ENCODE data around the gene CHCHD3.

The CHCHD3 gene

GRCh38 chr7:133007961-133008360, 73.9 kb downstream of the CHCHD3 start:
- no peak for DNase-seq (ENCODE audit: extremely low read depth, low read depth)
- TF ChIP-seq, protein P1, sequence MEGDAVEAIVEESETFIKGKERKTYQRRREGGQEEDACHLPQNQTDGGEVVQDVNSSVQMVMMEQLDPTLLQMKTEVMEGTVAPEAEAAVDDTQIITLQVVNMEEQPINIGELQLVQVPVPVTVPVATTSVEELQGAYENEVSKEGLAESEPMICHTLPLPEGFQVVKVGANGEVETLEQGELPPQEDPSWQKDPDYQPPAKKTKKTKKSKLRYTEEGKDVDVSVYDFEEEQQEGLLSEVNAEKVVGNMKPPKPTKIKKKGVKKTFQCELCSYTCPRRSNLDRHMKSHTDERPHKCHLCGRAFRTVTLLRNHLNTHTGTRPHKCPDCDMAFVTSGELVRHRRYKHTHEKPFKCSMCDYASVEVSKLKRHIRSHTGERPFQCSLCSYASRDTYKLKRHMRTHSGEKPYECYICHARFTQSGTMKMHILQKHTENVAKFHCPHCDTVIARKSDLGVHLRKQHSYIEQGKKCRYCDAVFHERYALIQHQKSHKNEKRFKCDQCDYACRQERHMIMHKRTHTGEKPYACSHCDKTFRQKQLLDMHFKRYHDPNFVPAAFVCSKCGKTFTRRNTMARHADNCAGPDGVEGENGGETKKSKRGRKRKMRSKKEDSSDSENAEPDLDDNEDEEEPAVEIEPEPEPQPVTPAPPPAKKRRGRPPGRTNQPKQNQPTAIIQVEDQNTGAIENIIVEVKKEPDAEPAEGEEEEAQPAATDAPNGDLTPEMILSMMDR (IDR thresholded peaks at IDR 0.05; ENCODE audit: low read depth, low read length, missing control alignments): no peak
- H3K4me3 ChIP-seq (replicated peaks; ENCODE audit: low read depth, low read length): no peak overlapping the region

DNA sequence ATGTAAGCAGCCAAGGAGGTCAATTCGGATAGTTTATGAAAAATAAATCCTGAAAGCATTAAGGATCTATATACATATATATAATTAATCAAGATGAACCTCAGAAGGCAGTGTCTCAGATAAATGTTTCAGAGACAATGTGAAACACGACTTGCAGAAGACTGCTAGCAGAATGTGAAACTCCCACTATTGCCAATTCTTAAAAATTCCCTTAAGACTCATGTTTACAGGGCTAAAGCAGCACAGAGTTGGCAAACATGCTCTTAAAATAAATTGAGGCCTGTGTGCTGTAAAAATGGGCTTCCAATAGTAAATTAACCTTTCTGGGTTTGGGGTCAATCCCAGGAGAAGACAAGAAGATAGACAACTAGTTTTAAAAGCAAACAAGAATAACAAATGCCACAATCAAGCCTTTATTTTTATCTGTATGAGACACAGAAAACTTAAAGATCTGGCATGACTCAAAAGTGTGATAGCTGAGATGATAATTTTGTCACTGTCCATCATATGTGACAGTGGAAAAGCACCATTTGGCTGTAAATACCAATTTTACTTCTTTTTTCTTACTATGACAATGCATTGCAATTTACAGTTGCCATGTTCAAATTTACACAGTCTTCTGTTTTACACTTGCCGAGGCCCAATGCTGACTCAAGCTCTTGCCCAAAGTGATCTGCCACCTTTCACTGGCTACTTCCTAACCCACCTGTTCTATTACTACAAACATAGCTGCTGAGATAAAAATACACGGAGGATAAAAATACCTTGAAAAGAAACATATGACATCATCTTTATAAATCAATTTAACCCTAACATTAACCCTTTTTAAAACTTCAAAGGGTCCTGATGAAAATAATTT, 78.6 kb downstream of the CHCHD3 start:
- TF ChIP-seq, protein P1 (IDR thresholded peaks at IDR 0.05; ENCODE audit: low read depth, low read length, missing control alignments): no peak
- no peak for DNase-seq (ENCODE audit: extremely low read depth, low read depth)
- no peak overlapping the region for H3K4me3 ChIP-seq (replicated peaks; ENCODE audit: low read depth, low read length)

GRCh38 chr7:133001727-133002126, 80.2 kb downstream of the CHCHD3 start:
- DNase-seq (ENCODE audit: extremely low read depth, low read depth): no peak
- TF ChIP-seq, protein P1 (IDR thresholded peaks at IDR 0.05; ENCODE audit: low read depth, low read length, missing control alignments): no peak
- no peak overlapping the region for H3K4me3 ChIP-seq (replicated peaks; ENCODE audit: low read depth, low read length)

DNA sequence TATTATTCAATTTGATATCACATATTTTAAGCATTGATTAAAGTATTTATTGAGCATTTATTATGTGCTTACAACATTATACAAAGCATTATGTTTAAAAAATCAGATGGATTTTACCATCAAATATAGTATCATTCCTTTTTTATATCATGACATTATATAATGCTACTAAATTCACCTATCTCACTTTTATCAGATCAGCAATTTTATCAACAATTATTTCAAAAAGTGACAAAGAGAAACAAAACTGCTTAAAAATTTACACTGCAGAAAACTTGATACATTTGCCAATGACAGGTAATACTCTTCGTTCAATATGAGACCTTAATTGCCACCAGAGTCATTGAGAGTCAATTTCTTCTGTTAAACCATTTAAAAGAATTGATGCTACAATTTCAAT, 82.0 kb downstream of the CHCHD3 start:
- DNase-seq (ENCODE audit: extremely low read depth, low read depth): no peak
- TF ChIP-seq, protein P1 (IDR thresholded peaks at IDR 0.05; ENCODE audit: low read depth, low read length, missing control alignments): no peak

DNA sequence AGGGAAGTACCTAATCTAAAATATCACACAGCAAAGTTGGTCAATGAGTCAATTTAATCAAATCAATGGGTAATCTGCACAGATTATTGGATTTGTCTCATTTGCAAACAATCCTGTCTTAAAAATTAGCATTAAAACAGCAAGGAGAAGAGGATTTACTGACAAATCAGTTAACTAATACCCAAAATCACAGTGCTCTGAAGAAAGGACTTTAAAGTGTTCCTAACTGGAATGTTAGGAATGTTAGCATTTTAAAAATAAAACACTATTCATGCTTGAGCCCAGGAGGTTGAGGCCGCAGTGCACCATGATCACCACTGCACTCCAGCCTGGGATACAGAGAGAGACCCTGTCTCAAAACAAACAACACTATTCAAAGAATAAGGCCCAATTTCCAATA, 83.1 kb downstream of the CHCHD3 start:
- H3K4me3 ChIP-seq (replicated peaks; ENCODE audit: low read depth, low read length): no peak overlapping the region
- TF ChIP-seq, protein P1 (IDR thresholded peaks at IDR 0.05; ENCODE audit: low read depth, low read length, missing control alignments): no peak
- no peak for DNase-seq (ENCODE audit: extremely low read depth, low read depth)

More for the DNA sequence above, 82.0 kb downstream of the CHCHD3 start:
- H3K4me3 ChIP-seq (replicated peaks; ENCODE audit: low read depth, low read length): no peak overlapping the region

GRCh38 chr7:132997505-132997904, 84.4 kb downstream of the CHCHD3 start:
- H3K4me3 ChIP-seq (replicated peaks; ENCODE audit: low read depth, low read length): no peak overlapping the region
- TF ChIP-seq, protein P1 (IDR thresholded peaks at IDR 0.05; ENCODE audit: low read depth, low read length, missing control alignments): no peak
- no peak for DNase-seq (ENCODE audit: extremely low read depth, low read depth)
